ENCODE results near the gene CTXN1.
"Not testable (repeated sequence)": the region's sequence is repeated elsewhere in the genome, so short reads cannot be mapped to it uniquely, and the experiment has no call there.

The CTXN1 gene

DNA sequence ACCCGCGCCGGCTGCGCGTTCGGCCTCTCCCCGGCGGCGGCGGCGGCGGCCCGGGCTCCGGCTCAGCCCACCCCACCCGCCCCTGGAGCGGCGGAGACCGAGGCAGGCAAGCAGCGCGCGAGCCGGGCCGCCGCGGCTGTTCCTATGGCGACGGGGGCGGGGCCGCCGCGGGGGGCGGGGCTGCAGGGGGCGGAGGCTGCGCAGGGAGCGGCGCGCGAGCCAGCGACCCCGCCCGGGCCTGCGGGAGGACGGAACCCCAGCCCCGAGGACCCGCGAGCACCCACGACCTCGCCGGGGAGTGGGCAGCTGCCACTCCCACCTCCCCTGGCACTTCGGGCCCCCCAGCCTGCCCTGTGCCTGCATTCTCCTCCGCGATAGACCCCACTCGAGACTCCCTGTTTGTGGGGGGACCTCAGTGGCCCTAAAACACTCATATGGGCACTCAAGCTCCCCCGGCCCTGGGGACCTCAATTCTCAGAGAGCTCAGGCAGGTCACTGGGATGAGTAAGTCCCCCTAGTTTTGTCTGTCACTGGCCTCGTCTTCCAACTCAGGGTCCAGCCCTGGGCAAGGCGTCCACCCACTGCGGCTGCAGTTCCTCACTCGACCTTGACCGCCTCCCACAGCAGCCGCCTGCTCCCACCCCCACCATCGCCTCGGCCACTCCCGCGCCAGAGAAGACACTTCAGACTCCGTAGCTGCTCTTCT is at the start of gene CTXN1:
TSS of gene CTXN1 (minus strand) at position 115 of the 706 bp plus-strand sequence. CDS start 597 bp downstream, outside the sequence.
- DNase-seq: no peak

DNA sequence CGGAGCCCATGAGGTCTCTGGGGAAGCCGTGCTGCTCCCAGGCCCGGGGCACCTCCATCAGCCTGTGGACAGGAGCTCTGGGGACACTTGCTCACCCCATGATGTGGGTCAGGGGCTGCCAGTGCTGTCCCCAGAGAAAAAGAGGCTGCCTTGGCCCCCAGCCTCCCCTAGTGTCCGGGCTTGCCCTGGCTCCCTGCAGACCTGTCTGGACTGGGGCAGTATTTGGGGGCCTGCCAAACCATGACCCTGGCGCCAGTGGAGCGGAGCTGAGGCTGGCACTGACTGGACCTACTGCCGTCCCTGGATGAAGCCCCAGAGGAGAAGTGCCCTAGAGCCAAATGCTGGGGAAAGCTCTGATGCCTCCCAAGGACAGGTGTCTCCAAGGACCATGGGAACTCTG is 49.1 kb upstream of the CTXN1 start:
- no peak for DNase-seq

DNA sequence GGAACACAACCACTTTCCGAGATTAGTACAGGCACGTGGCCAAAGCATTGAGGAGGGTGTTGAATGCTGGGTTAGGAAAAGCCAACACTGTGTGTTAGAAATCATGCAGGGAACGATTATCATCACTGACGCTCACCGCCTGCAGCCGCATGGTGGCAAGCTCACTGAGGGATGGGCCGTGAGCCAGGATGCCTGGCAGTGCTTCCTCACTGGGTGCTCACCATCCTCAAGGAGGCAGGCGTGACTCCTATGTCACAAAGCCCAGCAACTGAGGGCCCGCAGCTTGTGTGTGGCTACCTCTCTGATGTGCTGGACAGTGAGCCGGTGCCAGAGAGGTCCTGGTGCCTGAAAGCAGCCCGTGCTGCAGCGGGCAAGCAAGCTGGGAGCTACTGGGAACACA is 47.9 kb upstream of the CTXN1 start:
- no peak for DNase-seq

DNA sequence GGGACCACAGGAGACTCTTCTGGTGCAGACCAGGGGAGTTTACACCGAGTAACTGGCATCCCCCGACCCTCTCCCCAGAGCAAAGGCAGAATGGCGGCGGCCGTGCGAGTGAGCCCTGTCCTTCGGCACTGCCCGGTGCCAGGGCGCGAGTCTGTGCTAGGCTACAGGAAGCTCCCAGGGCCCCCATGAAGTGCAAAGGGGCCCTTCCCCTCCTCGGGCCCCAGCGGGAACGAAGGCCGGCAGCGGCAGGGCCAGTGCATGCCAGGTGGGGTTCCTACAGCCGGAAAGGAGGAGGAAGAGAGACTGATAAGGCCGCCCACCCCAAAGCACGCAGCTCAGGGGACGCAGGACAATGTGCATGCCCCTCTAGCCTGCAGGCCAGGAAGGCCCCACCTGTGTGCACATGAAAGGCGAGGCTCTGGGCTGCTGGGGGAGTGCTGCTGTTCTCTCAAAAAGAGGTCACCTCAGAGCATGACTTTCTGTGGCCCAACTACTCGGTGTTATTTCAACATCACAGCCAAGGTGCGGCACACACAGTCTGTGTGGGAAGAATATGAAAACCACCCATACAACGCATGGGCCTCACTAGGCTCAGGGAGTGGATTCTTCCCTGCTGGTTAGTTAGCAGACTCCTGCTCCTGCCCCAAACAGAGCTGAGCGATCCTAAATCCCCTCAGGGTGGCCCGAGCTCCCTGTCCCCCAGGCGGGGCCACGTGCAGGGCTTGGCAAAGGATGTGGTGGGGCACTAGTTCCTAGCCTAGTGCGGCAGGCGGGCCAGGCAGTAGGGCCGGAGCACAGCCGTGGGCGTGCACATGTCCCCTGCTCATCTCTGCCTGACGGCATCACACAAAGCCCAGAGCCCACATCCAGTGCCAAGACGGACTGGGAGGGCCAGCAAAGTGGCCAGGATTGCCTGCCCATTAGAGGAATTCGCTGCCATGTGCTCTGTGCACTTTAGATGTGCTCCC is 45.9 kb upstream of the CTXN1 start:
- no peak for DNase-seq

DNA sequence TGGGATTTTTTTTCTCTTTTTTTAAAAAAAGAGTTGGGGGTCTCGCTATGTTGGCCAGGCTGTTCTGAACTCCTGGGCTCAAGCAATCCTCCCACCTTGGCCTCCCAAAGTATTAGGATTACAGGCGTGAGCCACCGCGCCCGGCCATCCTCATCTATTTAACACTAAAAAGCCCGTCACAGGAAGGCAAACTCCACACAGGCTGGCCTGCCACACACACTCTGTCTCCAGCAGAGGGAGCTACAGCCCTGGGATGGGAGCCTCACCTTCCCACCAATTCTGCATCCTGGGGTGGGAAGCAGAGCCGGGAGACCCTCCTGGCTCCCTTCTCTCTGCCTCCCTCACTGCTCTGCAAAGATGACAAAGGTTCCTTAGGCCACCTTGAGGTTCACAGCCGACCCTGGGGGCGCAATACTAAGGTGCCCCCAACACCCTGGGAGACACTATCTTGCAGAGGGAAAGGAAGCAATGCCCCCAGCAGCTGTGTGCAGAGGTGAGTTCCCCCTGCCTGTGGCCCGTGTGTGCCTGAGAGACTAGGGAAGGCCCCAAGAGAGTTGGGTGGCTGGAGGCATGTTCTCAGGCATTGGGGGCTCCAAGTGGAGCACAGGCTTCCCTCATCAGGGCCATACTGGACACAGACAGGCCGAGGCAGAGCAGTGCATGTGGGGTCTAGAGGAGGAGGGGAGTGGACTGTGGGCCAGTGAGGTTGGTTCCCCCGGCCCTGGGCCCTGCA is 44.9 kb upstream of the CTXN1 start:
- DNase-seq: no peak

DNA sequence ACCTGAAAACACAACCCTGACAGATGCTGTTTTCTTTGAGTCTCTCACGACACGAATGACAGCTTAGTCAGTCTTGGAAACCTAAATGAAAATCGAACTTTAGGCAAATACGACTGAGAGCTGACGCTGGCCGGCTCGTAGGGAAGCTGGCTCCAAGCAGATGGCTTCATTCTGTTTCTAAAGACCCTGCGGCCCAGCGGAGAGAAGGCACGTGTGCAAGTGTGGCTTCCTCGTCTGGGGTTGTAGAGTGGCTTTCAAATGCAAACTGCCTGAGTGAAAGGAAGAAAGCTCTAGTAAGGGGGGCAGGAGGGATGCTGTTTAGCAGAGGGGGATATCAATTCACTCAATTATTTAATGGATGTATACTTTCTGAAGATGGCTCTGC is 43.6 kb upstream of the CTXN1 start:
- DNase-seq: no peak

DNA sequence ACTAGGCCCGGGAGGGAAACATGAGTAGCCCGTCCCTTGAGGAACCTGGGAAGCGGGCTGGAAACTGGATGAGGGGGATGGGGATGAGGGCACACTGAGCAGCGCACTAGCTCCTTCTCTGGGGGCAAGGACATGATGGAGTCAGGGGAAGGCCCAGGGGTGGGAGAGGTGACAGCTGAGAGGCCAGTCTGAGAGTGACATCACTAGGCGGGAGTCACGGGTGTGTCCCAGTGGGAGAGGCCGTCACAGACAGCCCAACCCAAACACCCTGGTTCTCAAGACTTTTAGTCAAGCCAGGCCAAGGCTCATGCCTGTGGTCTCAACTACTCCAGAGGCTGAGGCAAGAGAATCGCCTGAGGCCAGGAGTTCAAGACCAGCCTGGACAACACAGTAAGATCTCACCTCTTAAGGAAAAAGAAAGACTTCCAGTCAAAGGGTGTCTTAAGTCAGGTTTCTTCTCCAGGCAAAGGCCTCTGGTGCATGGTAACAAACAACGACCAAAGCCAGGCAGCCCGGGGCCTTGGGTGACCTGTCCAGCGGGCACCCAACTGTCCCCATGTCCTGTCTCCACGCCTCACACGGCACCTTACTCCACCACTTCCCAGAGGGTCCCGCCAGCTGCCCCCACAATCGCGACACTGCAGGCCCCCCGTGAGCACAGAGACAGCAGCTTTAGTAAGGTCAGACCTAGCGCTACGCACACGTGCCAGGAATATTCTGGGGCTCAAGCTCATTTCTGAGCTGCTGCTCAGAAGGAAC is 43.0 kb upstream of the CTXN1 start:
- DNase-seq: no peak

DNA sequence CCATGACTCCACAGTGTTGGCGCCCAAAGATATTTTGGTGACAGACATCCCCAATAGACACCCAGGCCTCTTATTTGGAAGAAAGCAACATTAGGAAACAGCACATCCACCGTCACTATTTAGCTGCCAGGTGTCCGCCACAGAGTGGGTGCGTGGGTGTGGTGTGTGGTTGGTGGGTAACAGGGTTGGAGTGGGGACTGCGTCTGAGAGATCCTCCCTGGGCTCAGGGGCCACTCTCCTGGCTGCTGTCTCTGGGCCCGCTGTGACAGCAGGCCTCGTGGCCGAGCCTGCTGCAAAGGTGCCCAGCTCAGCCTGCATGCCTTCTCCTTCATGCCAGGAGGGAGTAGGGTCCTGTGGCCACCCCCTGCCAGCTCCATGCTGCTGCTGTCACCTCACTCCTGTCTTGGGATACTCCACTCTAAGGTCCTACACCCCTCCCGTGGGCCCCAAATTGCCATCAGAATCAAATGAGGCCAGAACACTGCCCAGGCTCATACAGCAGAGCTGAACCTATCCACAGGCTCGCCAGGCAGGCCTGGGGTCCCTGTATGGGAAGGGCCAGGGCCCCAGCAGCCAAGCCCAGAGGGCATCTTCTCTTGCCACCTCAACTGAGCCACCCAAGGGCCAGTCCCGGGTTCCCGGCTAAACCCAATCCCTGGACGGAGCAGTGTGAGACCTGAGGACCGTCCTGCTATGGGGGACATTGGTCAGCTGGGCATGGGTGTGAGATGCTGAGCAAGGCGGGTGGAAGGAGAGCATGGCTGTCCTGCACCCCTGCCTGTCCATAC is 42.3 kb upstream of the CTXN1 start:
- no peak for DNase-seq

DNA sequence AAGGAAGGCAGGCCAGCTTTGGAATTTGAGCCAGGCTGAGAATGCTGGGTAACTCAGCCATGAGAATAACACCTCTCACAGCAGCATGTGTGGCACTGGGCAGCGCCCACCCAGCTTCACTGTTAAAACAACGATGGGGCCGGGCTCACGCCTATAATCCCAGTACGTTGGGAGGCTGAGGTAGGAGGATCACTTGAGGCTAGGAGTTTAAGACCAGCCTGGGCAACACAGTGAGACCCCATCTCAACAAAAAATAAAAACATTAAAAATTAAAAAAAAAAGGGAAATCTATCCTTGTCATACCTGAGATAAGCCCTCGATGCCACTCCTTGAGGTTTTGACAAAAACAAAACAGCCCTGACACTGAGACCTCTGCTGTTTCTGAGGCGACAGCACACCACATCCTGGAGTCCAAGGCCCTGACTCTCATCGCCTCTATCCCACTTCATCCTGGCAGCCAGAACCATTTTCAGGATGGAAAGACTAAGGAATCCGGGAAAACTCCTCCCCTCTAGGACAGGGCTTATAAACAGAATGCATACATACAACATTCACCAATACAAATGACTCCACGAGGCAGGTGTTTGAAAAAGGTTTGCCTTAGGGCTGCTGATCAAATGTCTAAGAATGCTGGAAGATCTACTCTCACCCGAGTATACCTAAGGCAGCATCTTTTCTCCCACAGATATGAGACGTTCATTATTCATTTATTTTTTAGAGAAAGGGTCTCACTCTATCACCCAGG is 40.2 kb upstream of the CTXN1 start:
- DNase-seq: no peak

DNA sequence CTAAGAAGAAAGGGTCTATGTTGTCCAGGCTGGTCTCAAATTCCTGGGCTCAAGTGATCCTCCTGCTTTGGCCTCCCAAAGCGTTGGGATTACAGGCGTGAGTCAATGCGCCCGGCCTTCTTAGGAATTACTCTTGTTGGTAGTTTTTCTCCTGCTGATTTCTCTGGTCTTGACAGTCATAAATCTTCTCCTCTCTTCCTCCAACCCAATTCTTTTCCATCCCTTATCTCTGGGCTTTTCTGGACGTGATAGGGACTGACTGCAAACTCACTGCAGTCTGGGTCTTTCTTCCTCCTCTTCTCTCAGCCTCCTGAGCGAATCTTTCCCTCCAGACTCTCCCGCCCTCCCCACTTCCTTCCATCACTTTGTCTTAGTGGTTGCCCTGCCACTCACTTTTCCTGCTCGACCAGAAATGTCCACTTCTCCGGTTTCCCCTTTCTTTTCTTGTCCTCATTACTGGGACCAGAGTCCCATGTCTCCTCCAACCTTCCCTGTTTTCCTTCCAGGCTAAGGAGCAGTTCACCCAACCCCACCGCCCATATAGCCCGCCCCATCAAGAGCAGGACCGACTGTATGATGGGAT is 39.4 kb upstream of the CTXN1 start:
- no peak for DNase-seq

DNA sequence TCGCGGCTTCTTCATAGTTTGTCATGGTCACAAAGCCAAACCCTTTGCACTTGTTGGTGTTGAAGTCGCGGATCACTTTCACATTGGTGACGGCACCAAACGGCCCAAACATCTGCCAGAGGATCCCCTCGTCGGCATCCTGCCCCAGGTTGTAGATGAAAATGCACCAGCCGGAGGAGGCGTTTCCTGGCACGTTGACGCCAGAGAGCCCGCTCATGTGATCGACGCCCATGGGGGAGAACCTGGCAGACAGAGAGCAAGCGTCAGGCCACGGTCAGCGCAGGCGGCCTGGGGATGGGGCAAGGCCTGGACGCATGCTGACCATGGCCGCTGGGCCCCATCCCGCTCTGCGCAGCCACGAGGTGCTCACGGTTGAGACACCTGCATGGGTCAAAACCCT is 37.6 kb upstream of the CTXN1 start:
- DNase-seq: no peak

DNA sequence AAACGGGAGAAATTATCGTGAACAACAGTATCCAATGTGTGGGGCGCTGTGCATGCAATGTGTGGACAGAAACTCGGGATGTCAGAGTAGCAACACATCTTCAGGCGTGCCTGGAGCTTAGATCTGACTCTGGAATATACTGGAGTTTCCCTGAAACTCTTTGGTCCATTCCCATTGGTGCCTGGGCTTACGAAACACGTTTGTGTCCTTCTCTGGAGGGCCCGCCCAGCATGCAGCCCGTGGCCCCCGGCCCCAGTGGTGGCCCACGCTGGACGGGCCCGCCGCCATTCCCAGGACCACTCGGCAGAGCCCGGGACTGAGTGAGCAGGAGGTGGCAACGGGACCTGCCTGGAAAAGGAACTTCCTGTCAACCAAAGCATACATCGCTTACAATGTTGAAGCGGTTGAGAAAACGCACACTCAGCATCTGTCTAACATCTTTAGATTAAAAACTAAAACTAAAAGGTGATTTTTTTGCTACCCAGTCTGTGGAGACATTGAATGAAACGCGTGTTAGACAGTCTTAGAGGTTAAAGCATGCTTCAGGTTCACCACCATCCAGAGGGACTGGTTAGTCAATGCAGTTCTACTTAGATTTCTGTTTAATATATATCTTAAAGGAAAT is 36.8 kb upstream of the CTXN1 start:
- no peak for DNase-seq

DNA sequence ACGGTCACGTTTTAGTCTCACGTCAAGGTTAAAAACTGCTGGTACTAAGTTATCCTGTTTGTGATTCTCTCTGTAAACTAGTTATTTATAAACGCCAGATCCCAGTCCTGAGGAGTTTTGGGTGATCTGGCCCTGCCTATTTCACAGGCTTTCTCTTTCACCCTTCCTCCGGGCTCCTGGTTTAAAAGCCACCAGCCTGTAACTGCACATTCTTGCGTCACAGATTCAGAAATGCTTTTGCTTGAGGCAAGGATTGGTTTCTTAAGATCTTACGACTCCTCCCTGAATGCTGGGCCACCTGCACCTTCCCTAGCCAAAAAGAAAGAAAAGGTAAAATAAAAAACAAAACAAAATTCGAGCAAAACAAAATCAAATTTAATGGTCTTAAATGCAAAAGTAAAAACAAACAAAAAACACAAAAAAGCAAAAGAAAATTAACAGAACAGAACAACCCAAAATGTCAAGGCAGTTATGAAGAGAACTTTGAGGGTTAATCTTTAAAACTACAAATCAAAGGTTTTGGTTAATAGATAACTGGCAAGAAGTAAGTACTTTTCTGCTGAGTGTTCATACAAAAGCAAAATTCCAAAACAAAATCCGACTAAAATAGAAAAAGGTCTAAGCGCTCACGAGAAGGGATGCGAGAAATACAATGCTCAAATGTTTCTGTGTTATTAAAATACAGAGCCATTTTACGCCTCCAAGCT is 36.1 kb upstream of the CTXN1 start:
- no peak for DNase-seq

DNA sequence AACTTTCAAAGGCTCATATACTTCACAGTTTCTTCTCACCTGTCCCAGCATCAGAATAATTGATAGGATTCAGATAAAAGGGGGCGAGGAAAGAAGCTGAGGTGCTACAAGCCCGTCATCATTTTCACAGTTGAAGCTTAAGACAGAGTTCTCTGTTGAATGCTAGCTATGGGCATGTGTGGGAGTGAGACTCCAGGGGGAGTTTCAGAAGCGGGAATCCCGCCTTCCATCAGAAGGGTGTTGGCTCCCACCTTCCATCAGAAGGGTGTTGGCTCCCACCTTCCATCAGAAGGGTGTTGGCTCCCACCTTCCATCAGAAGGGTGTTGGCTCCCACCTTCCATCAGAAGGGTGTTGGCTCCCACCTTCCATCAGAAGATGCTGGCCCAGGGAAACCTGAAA is 35.1 kb upstream of the CTXN1 start:
- not testable (repeated sequence) for DNase-seq

DNA sequence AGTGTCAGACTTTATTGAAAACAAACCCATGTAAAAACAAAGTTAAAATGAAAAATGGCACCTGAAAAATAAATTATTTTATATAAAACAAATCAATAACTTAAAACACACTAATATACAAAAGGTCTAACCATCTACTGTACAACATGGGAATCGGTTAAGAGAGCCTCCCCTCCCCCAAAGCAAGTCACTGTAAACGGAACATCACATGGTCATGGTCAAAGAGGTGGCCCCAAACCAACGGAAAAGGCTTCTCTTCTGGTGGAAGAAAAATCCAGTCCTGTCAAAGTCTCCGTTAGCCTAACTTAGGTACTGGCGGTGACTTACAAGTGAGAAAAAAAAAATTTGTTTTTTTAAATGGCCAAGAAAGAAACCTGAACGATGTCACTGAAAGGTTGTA is 33.3 kb upstream of the CTXN1 start:
- DNase-seq: no peak

DNA sequence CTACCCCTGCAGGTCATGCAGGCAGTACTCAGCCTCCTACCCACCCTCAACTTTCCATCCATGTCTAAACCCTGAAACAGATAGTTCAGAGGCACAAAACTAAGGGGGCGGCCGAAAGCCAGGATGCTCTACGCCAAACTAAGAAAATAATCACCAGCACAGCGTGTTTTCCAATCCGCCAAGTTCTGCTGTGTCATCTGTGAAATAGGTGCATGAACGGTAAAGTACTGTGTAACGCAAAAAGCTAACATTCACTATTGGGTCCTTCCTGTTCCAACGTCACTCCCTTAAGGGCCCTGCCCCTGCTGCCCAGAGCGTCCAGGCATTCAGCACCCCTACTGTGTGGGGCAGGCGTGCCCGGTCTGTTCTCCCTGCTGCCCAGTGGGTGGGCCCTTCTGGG is 29.8 kb upstream of the CTXN1 start:
- DNase-seq: no peak

DNA sequence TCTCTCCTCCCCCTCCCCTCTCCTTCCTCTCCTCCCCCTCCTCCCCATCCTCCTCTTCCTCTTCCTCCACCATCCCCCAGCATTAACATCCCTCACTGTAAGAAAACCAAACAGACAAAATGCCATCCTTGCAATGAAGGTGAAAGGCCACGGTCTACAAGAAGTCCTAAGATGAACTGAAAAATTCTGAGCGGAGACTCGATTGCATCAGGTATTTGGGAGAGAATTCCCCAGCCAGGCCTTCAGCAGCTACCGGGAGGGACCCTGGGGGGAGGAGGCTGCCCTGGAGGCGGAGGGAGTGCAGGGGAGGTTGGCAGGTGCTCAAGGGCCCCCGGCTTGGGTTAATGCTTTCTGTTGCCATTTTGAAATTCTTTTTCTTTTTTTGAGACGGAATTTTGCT is 27.6 kb upstream of the CTXN1 start:
- DNase-seq: no peak

DNA sequence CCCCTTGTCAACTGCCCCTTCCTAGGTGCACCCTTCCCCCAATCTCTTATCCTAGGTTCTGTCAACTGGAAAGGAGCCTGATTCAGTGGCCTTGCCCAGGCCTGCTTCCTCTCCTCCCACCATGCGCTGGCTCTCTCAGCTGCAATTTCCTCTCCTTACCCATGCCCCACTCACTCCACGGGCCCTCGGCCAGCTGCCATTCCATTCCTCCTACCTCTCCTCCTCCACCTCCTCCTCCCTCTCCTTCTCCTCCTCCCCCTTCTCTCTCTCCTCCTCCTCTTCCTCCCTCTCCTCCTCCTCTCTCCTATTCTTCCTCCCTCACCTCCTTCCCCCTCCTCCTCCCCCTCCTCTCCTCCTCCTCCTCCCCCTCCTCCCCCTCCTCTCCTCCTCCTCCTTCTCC is 27.1 kb upstream of the CTXN1 start:
- DNase-seq: no peak

DNA sequence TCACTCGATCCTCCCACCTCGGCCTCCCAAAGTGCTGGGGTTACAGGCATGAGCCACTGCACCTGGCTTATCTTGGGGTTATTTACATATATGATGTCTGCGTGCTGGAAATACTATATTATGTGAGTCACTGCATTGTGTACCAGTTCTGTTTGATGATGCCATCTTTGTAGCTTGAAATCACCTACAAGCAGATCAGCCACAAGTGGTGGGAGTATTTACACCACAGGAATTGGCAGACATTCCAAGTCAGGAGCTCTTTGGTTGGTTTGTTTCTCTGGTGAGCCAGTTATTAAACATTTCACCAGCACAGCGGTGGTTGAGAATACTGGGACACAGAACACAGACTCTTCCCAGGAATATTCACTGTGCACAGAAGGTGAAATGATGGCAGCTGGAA is 22.0 kb upstream of the CTXN1 start:
- no peak for DNase-seq
